ENCODE data around the gene EGLN1.

EGLN1 gene

GRCh38 chr1:231322880-231323530, 99.1 kb downstream of the EGLN1 start:
- no peak for DNase-seq

- no peak for DNase-seq
Observed at GRCh38 chr1:231319080-231319479, 103.0 kb downstream of the EGLN1 start.

GRCh38 chr1:231318568-231318967, 103.5 kb downstream of the EGLN1 start:
- no peak for DNase-seq

GRCh38 chr1:231318015-231318355, 104.1 kb downstream of the EGLN1 start:
- no peak for DNase-seq

GRCh38 chr1:231317306-231318014, 104.6 kb downstream of the EGLN1 start:
- no peak for DNase-seq

DNA sequence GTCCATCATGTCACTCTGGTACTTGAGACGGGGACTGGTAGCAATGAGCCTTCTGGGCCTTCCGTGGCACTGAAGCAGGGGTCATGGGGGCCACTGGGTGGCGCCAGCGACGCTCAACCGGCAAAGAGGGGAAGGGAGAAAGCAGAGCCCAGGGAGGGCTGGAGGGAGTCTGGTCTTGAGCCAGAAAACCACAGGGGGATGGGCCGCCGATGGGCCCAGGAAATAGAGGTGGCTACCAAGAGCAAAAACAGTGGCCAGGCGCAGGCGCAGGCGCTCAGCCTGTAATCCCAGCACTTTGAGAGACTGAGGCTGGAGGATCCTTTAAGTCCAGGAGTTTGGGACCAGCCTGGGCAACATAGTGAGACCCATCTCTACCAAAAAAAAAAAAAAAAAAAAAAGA, 106.2 kb downstream of the EGLN1 start:
- no peak for DNase-seq
